Ovary (tissue), 9 donors: Measurements from ENCODE around the gene KBTBD4. TPM values are rescaled to one million over a fixed set of nuclear protein-coding genes. Genes with fewer than 3 reads are reported as not detected.
"Not testable (repeated sequence)": the region's sequence is repeated elsewhere in the genome, so short reads cannot be mapped to it uniquely, and the experiment has no call there.

ENCODE experiments used
- DNase-seq, 5 donors: peaks; one replicate each; pipeline ENCODE4 v3.0.0-alpha.2; 2019 to 2020
- H3K27ac ChIP-seq, 2 donors: fragments of 200-600 bp; one replicate each; pipeline versions ENCODE4 v1.5.1 to v1.8.0; 2019 to 2022
- H3K27me3 ChIP-seq: fragments of 200-600 bp; one replicate; pipeline ENCODE4 v1.8.0; 2022
- H3K36me3 ChIP-seq: fragments of 200-600 bp; sonication (generic); one replicate; pipeline ENCODE4 v1.5.1; 2019
- H3K4me1 ChIP-seq: one replicate; pipeline ENCODE4 v1.8.1; 2013; ENCODE audit warnings: mild to moderate bottlenecking, moderate library complexity; ENCODE audit not compliant: insufficient read depth
- H3K4me3 ChIP-seq: fragments of 200-600 bp; sonication (generic); one replicate; pipeline ENCODE4 v1.5.1; 2017
- H3K9me3 ChIP-seq, 2 donors: fragments of 200-600 bp in 1 of 2; sonication (generic) in 1 of 2; one replicate each; pipeline versions ENCODE4 v1.5.1 to v1.8.1; 2013 to 2019; ENCODE audit warnings: mild to moderate bottlenecking in 1 of 2, moderate library complexity in 1 of 2
- CTCF ChIP-seq, 3 donors: fragments of 450-650 bp in 2 of 3; fragments of 200-600 bp in 1 of 3; IDR thresholded peaks; one replicate each; pipeline versions ENCODE4 v1.5.1 to v1.8.0; 2016 to 2022; ENCODE audit warnings: antibody characterized with exemption in 3 of 3, mild to moderate bottlenecking in 1 of 3
- EP300 ChIP-seq: sonication (generic); formaldehyde crosslinking; IDR thresholded peaks from one replicate; pipeline ENCODE4 v1.6.1; 2017; ENCODE audit warnings: antibody characterized with exemption
- POLR2A ChIP-seq: fragments of 450-650 bp; IDR thresholded peaks from one replicate; pipeline ENCODE4 v1.6.1; 2017; ENCODE audit warnings: antibody characterized with exemption, mild to moderate bottlenecking, moderate library complexity
- WGBS, 3 donors: extraction: QIAGEN DNeasy Blood & Tissue Kit in 1 of 3; methylation state at CpG; one replicate each; pipeline versions ENCODE4 v1.1.5 to v1.1.7; 2013 to 2017; 5-methylcytosine and 5-hydroxymethylcytosine counted together
- intact Hi-C, 4 donors: fragments of 100-400 bp; cut with DNase I; formaldehyde crosslinking; loops; one replicate each; pipeline versions ENCODE4 v1.11.0 to v1.15.1; 2022 to 2023
- polyA plus RNA-seq, 2 donors: library from polyadenylated mRNA; stranded (reverse); fragments of 200-250 nt in 1 of 2; fragments of 350-450 nt in 1 of 2; fragmentation: Illumina TruSeq in 1 of 2; extraction: RNeasy Lipid Tissue Mini Kit (QIAGEN cat#74804) in 1 of 2; gene quantifications; one replicate each; pipeline ENCODE4 v1.2.3, GENCODE V29; 2013 to 2014
- total RNA-seq, 7 donors: library from RNA; depleted of rRNA in 2 of 7; stranded (reverse); fragments of >200 nt in 2 of 7; fragmentation: NEBNext Ultra II Directional in 3 of 7; extraction: Animal tissue kit (Norgen Biotek cat#: 25700) in 3 of 7; gene quantifications; one replicate each; pipeline versions ENCODE4 v1.1.0 to v1.2.4, GENCODE V29; 2016 to 2023
- donor health status: DM: no; HTN: no; CAD: no; lungs with moderate emphysema.
- donor health status: DM: no; HTN: no; CAD: no.
- donor health status: Bipolar disorder and iron deficiency.
- donor health status: DM: yes; HTN: yes; CAD: no.
- donor health status: DM: no; HTN: no; CAD: no.
- donor health status: DM: yes; HTN: yes; CAD: no.

Gene KBTBD4
- total and polyA plus RNA-seq, 9 donors = 14.4 to 23.5 (median 18.3) TPM

- DNase-seq = no peak
- Histone ChIP-seq H3K4me1 (peaks cover 23% of the 10 kb centered on the region), H3K9me3 (no peaks in the 10 kb centered on the region), H3K27me3 (no peaks in the 10 kb centered on the region), H3K4me3 (no peak overlapping the region), H3K27ac (no peak overlapping the region), H3K36me3 (no peaks in the 10 kb centered on the region)
- intact Hi-C loops = no loop called here
- 88 to 91% (median 91%) methylated on average over 4 of the region's 4 CpGs for WGBS, 3 donors
- TF ChIP-seq CTCF (IDR thresholded peaks at IDR 0.05) (no peak), POLR2A (no peak), EP300 (no peak)
These were observed 44.0 kb downstream of the KBTBD4 start for GRCh38 chr11:47534704-47535251.

GRCh38 chr11:47533690-47534151, 45.0 kb downstream of the KBTBD4 start:
- Histone ChIP-seq H3K4me3 (no peak overlapping the region), H3K27ac (no peak overlapping the region), H3K36me3 (no peaks in the 10 kb centered on the region), H3K9me3 (no peaks in the 10 kb centered on the region), H3K4me1 (peaks cover 21% of the 10 kb centered on the region), H3K27me3 (no peaks in the 10 kb centered on the region)
- DNase-seq = no peak
- intact Hi-C loops = no loop called here
- TF ChIP-seq EP300 (no peak), POLR2A (no peak), CTCF (IDR thresholded peaks at IDR 0.05) (no peak)
- WGBS, 3 donors = 57 to 82% (median 81%) methylated on average over 2 of the region's 2 CpGs

GRCh38 chr11:47532597-47533213, 46.1 kb downstream of the KBTBD4 start:
- TF ChIP-seq EP300 (no peak), POLR2A (no peak), CTCF (IDR thresholded peaks at IDR 0.05) (no peak)
- Histone ChIP-seq H3K27ac (no peak overlapping the region), H3K27me3 (no peaks in the 10 kb centered on the region), H3K4me1 (peaks cover 18% of the 10 kb centered on the region), H3K36me3 (no peaks in the 10 kb centered on the region), H3K4me3 (no peak overlapping the region), H3K9me3 (no peaks in the 10 kb centered on the region)
- DNase-seq = no peak
- intact Hi-C loops = no loop called here
- 62 to 67% (median 64%) methylated on average over 2 of the region's 2 CpGs for WGBS, 3 donors

GRCh38 chr11:47531666-47532065, 47.1 kb downstream of the KBTBD4 start:
- peaks cover 18% of the 10 kb centered on the region for H3K4me1 ChIP-seq
- no peak overlapping the region for H3K4me3 ChIP-seq
- 43 to 52% (median 51%) methylated on average over 3 of the region's 3 CpGs for WGBS, 3 donors
- TF ChIP-seq EP300 (no peak), CTCF (IDR thresholded peaks at IDR 0.05) (no peak), POLR2A (no peak)
- no peaks in the 10 kb centered on the region for H3K36me3 ChIP-seq
- H3K9me3 ChIP-seq = no peaks in the 10 kb centered on the region
- H3K27ac ChIP-seq = no peak overlapping the region
- intact Hi-C loops = no loop called here
- H3K27me3 ChIP-seq = no peaks in the 10 kb centered on the region
- DNase-seq = no peak

GRCh38 chr11:47530721-47531120, 48.0 kb downstream of the KBTBD4 start:
- intact Hi-C loops, H3K4me3 ChIP-seq, DNase-seq, H3K27me3 ChIP-seq, H3K27ac ChIP-seq, H3K36me3 ChIP-seq, H3K9me3 ChIP-seq: not testable (repeated sequence)
- peaks cover 18% of the 10 kb centered on the region for H3K4me1 ChIP-seq
- 81 to 87% (median 84%) methylated on average over 9 of the region's 9 CpGs for WGBS, 3 donors
